NCI-H1694 (cell line): Measurements from ENCODE around the gene PPY.
A peak's percentile ranks its signal among the peaks of the same experiment; 100 is the strongest.
"Not testable (repeated sequence)": the region's sequence is repeated elsewhere in the genome, so short reads cannot be mapped to it uniquely, and the experiment has no call there.

ENCODE experiments used
- DNase-seq: peaks from one replicate; lab custom pipeline; 2025; lab: John Stamatoyannopoulos, UW

Gene PPY, protein sequence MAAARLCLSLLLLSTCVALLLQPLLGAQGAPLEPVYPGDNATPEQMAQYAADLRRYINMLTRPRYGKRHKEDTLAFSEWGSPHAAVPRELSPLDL

DNA sequence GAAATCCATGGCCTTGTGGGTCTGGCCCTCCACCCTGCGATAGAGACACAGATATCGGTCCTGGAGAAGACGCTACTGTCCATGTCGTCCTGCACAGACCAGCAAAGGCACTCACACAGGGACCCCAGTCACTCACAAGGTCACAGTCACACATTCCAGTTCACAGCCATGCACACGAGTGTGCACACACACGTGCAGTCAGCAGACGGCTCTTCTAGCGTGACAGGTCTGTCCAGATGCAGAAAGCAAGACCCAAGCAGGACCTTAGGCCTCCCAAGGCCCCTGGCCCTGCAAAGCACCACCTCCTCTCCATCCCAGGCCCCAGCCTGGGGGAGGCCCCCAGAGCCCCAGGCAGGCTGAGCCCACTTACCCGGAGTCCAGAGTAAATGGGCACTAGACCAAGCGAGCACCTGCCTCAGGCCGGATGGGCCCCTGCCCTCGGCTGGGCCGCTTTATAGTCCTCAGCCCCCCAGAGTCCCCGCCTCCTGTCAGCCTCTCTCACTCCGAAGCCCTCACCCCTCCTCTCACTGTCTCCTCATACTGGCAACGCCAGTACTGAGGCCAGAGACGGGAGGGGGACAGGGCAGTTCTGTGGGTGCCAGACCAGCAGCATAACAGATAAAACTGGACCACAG lies at the start of gene PPY:
TSS of gene PPY (minus strand) at position 426 of the 635 bp plus-strand sequence. CDS start 822 bp downstream, outside the sequence.
- no peak for DNase-seq

DNA sequence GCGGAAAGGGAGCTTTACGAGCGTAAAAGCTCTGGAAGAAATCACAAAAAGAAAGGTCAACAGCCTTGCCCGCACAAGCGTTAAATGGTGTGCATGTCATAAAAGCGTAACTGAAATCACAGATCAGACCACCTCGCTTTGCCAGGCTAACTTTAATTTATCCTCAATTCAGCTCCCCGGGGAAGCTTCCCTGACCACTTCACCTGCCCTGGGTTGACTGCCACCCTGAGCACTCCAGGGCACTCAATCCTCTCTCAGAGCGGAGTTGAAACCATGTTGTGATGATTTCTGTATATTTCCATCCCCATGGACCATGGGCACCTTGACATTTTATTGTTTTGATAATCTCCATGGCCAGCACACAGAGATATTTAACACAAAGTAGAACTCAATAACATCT lies 46.0 kb upstream of the PPY start:
- no peak for DNase-seq

DNA sequence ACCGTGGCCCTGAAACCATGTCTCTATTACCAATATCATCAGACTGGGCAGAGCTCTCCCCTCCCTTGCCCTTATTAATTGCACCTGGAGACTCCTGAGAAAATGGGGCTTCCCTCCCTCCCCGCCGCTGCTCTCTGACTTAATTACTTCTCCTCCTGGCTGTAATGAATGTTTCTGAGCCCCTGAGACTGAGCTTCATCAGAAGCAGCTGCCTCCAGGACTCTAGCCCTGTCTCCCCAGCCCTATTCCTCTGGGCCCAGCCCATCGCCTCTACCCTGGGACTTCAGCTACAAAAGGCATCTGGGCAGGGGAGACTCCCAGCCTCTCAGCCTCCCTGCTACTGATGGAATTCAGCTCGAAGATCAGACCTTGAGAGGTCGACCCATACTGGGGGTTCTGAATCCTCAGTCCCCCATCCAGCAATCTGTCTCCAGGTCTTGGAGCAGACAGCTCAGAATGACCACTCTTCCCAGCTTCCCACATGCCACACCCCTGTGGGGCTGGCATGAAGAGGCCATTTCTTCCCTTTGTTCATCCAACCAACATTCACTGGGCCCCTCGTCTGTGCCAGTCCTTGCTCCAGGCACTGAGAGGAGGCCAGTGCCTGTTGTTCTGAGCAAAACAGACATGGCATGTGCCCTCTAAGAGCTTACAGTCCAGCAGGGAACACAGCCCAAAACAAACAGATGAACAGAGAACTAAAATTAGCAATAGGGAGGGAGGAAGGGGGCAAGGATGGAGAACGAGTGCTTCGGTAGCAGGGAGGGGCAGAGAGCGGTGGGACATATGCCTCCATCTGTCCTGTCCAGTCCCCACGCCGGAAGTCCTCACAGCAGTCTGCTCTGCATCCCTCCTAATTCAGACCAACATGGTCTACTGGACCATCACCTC lies 45.1 kb upstream of the PPY start:
- DNase-seq, result no peak

DNA sequence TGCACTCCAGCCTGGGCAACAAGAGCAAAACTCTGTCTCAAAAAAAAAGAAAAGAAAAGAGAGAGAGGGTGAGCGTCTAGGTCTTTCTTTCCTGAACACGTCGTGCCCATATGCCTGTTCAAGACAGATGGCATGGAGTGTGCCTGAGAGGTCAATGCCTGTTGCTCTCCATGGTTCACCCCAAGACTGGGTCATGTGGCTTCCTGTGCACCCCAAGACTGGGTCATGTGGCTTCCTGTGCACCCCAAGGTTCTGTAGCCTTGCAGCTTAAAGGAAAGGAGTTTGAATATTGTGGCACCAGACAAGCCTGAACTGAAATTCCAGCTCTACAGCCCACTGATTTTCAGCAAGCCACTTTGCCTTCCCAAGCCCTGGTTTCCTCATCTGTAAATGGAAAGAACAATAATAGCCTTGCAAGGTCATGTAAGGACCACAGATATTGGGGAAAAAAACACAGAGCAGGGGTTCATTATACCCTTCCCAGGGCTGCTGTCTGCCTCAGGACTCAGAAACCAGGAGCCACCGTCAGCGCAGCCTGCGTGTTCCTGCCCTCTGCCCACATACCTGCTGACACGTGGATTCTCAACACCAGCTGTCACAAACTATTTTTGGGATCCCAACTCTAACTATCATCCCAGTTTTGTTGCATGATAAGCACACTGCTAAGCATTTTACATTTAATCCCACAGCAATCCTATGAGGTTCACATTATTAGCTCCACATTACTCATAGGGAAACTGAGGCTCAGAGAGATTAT lies 44.1 kb upstream of the PPY start:
- no peak for DNase-seq

DNA sequence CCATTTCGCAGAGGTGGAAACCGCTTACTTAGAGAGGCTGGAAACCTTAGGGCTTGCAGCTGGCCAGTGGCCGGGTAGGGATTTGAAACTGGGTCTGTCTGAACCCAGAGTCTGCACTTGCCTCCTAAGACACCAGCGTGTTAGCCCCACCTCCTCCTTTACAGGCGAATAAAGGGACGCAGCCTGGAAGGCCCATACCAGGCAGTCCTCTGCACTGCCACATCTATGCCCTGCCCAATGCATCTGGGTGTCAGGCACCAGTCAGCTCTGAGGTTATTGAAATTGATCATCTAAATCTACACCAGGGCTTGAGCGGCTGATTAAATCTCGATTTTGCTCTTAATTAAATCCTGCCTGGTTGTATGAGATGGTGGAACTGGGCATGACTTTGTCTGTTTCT lies 42.2 kb upstream of the PPY start:
- DNase-seq, result no peak

DNA sequence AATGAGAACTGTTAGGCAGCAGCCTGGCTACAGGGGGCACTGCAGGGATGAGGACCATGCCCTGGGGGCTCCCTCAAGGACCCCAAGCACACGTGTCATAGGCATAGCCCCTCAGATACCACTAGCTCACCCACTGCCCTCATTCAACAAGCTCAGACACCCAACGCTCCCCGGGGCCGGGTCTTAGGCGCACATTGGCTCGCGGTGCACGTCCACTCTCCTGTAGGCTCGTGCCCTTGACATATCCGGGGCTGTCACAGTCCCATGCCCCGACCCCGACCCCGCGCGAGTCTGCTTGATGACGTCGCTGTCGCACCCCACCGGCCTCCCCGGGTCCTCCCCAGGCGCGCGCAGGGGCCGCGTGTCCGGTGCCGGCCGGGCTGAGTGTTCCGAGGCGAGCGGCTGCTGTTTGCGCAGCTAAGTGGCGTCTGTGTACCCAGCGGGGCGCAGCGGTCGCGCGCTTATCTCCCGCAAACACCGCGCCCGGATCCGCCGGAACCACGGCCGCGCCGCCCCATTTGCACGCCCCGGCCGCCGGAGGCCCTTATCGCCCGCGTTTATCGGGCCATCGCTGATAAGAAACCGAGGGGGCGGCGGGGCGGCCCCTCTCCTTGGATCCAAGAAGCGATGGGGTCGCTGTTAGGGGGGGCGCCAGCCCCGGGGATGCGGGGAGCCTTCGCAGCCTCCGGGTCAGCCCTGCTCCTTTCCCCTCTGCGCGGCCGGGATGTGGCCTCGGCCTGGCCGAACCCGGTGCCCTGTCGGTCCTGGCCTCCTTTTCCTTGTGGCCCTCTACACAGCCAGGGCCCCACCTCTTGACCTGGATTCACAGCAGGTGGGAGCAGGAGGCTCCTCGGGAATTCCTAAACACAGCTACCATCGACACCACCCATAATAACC lies 41.5 kb upstream of the PPY start:
- DNase-seq, result peak; percentile 64

DNA sequence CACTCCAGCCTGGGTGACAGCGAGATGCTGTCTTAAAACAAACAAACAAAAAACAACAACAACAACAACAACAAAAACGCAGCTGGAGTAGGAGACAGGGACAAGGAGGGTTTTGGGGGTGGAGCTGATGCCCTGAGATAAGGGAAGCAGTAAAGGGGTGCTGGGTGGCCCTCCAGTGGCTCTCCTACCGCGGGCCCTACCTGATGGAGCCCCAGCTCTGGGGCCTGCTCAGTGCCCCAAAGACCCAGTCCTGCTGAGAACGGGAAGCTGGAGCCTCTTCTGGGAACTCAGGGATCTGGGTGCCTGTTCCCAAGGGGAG lies 40.9 kb upstream of the PPY start:
- no peak for DNase-seq

DNA sequence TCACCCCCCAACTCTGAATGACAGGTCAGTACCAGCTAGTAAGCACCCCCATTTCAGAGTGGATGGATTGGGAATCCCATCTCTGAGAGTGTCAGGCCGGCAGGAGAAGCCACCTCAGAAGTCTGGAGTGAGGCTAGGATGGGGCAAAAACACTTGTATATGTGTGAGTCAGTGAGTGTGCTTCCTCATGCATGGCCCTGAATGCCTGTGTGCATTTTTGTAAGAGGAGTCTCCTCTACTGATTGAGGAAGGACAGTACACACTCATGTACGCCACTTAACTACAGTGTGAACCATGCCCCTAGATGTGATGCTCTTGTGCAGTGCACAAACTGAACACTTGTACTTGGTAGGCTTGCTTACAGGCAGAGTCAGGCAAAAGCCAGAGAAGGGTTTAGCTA lies 39.9 kb upstream of the PPY start:
- DNase-seq, result no peak

DNA sequence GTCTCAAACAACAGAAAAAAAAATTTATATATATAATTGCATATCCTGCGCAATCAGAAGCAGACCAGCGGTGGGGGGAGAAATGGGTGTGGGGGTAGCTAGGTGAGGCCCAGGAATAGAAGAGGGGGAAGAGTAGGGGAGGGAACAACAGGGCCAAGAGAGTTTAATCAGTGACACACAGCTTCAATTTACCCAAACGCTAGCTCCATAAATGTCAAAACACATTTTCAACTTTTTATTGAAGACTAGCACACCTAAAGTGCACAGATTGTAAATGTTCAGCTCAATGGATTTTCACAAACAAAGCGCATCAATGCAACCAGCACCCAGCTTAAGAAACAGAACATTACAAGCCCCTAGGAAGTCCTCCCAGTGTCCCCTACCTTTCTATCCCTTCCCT lies 37.4 kb upstream of the PPY start:
- DNase-seq, result no peak

DNA sequence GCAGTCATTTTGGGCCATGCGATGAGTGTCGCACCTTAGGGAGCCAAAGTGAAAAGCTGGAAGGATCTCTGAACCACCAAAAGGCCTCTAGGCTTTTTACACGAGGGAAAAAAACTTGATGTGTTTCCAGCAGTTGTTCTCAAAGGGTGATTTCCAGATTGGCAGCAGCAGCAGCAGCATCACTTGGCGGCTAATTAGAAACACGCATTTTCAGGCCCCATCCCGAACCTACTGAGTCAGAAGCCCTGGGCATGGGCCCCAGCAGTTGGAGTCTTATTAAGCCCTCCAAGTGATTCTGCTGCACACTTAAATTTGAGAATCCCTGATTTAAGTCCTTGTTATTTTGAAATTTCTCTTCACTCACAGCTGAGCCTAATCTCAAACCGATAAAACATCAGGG lies 36.7 kb upstream of the PPY start:
- no peak for DNase-seq

DNA sequence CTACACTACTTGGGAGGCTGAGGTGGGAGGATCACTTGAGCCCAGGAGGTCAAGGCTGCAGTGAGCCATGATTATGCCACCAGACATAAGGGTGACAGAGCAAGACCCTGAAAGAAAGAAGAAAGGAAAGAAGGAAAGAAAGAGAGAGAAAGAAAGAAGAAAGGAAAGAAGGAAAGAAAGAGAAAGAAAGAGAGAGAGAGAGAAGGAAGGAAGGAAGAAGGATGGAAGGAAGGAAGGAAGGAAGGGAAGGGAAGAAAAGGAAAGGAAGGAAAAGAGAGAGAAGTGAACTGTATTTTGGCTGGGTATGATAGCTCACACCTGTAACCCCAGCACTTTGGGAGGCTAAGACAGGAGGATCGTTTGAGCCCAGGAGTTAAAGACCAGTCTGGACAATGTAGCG lies 35.8 kb upstream of the PPY start:
- no peak for DNase-seq

DNA sequence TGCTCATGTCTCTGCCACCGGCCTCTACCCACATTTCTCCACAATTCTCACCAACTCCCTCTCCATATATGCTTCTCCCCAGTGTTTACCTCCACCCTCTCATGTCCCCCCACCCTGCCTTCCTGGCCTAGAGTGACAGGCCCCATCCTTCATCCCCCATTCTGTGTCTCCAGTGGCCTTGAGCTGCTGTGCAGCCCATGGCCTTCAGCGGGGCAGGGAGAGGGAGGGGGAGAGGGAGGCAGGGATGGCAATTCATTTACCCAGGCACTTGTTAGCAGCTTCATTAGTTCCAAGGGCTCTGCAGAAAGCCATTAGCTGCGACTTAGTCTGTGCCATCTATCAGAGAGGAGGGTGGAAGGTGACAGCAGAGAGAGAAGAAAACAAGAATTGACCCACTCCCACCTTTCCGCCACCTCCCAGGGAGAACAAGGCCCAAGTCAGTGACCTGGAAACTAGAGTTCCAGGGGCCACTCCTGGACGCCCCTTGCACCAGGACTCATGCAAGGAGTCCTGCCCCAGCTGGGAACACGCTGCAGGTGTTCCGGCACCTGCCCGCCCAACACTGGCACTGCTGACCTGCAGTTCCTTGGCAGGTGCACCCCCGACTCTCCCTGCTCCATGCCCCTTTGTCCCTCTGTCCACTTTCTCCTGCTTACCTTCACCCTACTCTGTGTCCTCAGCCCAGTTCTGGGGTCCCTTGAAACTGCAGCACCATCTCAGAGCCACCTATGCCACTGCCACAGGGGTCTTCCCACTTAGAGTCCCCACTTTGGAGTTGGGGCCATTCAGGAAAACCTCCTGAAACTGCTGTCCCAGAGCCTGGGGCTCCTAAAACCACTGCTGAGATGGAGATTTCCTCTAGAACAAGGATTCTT lies 34.9 kb upstream of the PPY start:
- DNase-seq, result no peak

DNA sequence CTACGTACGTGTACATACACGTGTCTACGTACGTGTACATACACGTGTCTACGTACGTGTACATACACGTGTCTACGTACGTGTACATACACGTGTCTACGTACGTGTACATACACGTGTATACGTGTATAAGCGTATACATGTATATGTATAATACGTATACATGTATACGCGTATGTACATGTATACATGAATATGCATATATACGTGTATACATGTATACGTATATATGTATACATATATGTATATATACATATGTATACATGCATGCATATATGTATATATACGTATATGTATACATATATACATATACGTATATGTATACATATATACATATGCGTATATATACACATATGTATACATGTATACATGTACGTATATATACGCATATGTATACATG lies 33.6 kb upstream of the PPY start:
- no peak for DNase-seq

DNA sequence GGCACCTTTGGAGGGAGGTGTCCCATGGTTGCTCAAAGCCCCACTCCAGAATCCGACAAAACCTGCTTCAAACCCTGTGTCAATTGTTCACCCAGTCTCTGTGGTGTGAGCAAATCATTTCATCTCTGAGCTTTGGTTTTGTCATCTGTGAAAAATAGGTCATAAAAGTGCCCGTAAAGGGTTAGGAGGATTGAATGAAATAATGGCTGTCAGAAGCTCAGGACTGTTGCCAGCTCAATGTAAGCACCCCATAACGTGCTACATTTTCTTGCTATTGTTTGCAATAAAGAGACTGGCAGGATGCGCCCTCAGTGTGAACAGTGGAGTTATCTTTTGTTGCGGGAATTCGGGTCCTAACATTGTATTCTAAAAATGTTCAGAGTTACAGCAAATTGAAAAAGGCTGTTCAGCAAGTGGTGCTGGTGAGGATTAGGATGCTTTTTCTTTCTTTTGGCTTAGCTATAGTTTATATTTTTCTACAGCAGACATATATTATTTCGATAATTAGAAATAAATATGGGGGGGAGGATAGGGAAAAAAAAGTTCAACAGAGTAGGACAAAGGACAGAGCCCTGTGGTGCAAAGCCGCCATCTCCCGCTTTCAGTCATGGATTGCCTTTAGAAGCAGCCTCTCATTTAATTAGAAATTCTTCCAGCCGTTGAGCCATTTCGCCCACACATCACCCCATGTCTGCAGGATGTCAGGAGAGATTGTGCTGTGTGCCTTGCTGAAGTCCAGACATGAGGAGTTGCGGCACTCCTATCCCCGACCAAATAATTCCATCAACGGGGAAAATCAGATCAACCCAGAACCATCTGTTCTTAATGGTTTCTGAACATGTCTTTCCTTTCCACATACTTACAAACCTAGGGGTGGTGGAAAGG lies 32.3 kb upstream of the PPY start:
- no peak for DNase-seq

DNA sequence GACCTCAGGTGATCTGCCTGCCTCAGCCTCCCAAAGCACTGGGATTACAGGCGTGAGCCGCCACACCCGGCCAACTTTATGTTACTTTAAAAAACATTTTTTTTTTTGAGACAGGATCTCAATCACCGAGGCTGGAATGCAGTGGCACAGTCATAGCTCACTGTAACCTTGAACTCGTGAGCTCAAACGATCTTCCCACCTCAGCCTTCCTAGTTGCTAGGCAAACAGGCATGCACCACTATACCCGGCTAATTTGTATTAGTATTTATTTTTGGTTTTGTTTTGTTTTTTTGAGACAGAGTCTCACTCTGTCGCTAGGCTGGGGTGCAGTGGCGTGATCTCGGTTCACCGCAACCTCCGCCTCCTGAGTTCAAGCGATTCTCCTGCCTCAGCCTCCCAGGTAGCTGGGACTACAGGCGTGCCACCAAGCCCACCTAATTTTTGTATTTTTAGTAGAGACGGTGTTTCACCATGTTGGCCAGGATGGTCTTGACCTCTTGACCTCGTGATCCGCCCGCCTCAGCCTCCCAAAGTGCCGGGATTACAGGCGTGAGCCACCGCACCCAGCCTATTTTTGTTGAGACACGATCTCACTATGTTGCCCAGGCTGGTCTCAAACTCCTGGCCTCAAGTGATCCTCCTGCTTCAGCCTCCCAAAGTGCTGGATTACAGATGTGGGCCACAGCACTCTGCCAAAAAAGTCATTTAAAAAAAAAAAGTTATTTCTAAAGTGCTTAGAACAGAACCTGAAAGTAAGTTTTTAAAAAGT lies 30.4 kb upstream of the PPY start:
- not testable (repeated sequence) for DNase-seq

DNA sequence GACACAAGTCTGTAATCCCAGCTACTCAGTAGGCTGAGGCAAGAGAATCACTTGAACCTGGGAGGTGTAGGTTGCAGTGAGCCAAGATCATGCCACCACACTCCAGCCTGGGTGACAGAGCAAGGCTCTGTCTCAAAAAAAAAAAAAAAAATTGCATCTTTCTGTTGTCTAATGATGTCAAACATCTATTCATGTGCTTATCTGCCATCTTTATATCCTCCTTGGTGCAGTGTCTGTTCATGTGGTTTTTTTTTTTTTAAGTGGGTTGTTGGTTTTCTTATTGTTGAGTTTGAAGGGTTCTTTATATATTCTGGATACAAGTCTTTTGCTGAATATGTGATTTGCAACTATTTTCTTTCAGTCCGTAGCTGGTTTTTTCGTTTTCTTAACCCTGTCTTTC lies 29.2 kb upstream of the PPY start:
- DNase-seq, result not testable (repeated sequence)

DNA sequence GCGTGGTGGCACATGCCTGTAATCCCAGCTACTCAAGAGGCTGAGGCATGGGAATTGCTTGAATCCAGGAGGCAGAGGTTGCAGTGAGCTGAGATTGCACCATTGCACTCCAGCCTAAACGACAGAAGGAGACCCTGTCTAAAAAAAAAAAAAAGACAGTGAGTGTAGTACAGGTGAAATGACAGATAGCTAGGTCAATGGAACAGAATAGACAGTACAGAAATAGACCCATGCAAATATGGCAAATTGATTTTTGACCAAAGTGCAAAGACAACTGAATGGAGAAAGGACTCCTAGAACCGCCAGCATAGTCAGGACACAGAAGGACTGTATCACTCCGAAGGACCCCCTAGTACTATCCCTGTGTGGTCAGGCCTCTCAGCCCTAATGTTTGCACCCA lies 28.1 kb upstream of the PPY start:
- DNase-seq, result no peak

DNA sequence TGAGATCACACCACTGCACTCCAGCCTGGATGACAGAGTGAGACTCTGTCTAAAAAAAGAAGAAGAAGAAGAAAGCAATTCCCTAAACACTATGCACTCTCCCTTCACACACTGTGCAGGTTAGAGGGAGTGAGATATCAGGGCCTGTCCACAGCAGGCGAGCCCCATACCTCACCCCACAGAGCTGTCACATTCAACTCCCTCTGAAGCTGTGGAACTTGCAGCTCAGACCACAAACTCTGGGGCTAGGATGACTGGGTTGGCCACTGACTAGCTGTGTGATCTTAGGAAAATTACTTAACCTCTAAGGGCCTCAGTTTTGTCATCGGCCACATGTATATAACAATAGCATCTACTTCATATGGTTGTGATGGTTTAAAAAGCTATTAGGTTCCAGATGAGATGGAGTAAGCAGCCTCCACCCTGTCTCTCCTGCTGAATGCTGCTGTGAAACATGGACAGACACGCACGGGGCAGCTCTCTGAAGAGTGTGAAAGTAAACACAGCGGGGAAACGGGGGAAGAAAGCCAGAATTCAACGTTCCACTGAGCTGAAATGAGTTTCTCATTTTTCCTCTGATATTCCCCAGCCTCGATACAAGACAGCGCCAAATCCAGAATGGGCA lies 25.1 kb upstream of the PPY start:
- no peak for DNase-seq

DNA sequence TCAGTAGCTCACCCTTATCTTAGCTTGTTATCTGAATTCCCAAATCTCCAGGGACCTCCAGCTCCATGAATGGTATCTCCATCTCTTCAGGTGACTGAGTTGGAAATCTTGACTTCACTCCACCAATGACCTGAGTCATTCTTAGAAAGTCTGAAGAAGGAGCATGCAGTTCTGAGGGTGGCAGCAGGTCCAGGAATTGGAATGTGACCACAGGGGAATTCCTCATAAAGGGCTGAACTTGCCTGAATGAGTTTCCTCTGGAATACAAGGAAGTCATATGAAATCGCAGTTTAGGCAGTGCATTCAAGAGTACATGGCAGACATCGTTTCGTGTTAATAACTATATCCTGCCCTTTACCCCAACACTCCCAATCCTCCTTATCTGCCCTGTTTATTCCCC lies 24.0 kb upstream of the PPY start:
- no peak for DNase-seq
